MCF 10A (cell line): ENCODE measurements around the gene GNAO1. TPM values are rescaled to one million over a fixed set of nuclear protein-coding genes. Genes with fewer than 3 reads are reported as not detected.
A peak's percentile ranks its signal among the peaks of the same experiment; 100 is the strongest.

Source experiments
- BruUV-seq: library from RNA; stranded (reverse); fragments of 400-500 nt; replicated peaks from 2 replicates; lab custom pipeline; 2021; lab: Mats Ljungman, UMichigan
- CTCF ChIA-PET: fragments of 300-600 bp; sonication (Branson Sonifier 250); formaldehyde crosslinking; extraction: SDS; loops from one replicate; lab custom pipeline; 2021; ENCODE audit warnings: antibody characterized with exemption, inconsistent platforms; lab: Yijun Ruan, JAX
- POLR2A ChIA-PET: fragments of 300-600, 350-650 bp; sonication (Branson Sonifier 250); formaldehyde crosslinking; extraction: SDS; loops from one replicate; lab custom pipeline; 2020; ENCODE audit warnings: antibody characterized with exemption, inconsistent platforms; lab: Yijun Ruan, JAX
- DNase-seq: peaks from one replicate; pipeline ENCODE4 v3.0.0-alpha.2; 2018; ENCODE audit not compliant: unreplicated experiment
- H3K27ac Mint-ChIP-seq: one replicate; pipeline ENCODE4 v1.8.0; 2022; ENCODE audit warnings: mild to moderate bottlenecking, low read depth, mixed read lengths; ENCODE audit not compliant: unreplicated experiment
- H3K27me3 Mint-ChIP-seq: one replicate; pipeline ENCODE4 v1.8.0; 2022; ENCODE audit warnings: mixed read lengths; ENCODE audit not compliant: insufficient read depth, unreplicated experiment
- H3K36me3 Mint-ChIP-seq: one replicate; pipeline ENCODE4 v1.8.0; 2022; ENCODE audit warnings: mild to moderate bottlenecking, moderate library complexity, mixed read lengths; ENCODE audit not compliant: insufficient read depth, unreplicated experiment
- H3K4me1 Mint-ChIP-seq: one replicate; pipeline ENCODE4 v1.8.0; 2022; ENCODE audit warnings: mixed read lengths; ENCODE audit not compliant: insufficient read depth, unreplicated experiment
- H3K4me3 Mint-ChIP-seq: one replicate; pipeline ENCODE4 v1.8.0; 2022; ENCODE audit warnings: mild to moderate bottlenecking, moderate library complexity, mixed read lengths; ENCODE audit not compliant: unreplicated experiment
- H3K9me3 Mint-ChIP-seq: one replicate; pipeline ENCODE4 v1.8.0; 2022; ENCODE audit warnings: mixed read lengths; ENCODE audit not compliant: unreplicated experiment
- intact Hi-C: fragments of 100-400 bp; cut with micrococcal nuclease; formaldehyde crosslinking; loops from 2 replicates; pipeline ENCODE4 v1.14.1; 2022
- total RNA-seq: library from RNA; stranded (reverse); gene quantifications from 2 replicates; pipeline ENCODE4 v1.2.3, GENCODE V29; 2022
- TF ChIP-seq, protein P1 (sequence below): fragments of 200-600 bp; IDR thresholded peaks from one replicate; pipeline ENCODE4 v1.8.0; 2022; ENCODE audit warnings: antibody characterized with exemption, mild to moderate bottlenecking; ENCODE audit not compliant: unreplicated experiment

Gene GNAO1
- total RNA-seq, 1 experiment from 2014 or later = 0.44 TPM

DNA sequence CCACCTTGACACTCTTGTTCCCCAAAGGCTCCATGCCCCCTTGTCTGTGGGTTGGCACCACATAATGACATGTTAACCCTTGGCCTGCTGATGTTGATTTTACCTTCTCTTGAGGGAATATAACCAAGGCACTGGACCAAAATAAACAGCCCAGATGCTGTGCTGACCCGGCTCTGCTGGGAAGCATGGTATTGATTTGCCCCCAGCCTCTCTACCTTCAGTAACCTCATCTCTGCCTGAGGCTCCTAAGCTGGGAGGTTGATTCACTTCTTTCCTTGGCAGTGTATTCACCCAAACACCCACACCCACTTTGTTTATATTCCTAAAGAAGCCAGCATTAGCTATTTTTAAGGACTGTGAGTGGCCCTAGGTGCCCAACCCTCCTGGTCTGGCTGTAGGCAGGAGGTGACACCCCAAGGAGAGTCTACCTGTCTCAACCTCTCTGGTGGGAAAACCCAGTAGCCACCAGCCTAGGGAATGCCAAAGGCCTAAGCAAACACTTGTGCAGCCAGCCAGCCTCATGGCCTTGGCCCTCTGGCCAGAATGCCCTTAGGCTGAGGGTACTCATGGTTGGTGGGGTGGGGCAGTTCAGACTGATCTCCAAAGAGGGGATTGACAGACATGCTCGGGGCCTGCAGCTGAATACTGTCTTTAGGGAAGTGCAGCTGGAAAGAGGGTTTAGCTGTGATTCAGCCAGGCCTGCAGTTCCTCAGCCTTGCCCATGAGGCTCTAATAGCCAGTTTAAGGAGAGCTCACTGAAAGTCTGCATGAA lies 42.7 kb downstream of the GNAO1 start:
- no peaks in the 10 kb centered on the region for H3K36me3 Mint-ChIP-seq
- no peaks in the 10 kb centered on the region for H3K4me1 Mint-ChIP-seq
- no TSS peak for BruUV-seq
- intact Hi-C loops = no loop called here
- ChIA-PET POLR2A (interaction anchor here (0.9 to 1.3 kb wide), 3 partner anchors 11 to 125 kb away, joined by 3 to 5 read pairs (median 3); no protein-coding TSS in a partner anchor), CTCF (interaction anchor here (1.1 to 1.5 kb wide), 3 partner anchors 9 to 193 kb away, joined by 3 to 5 read pairs (median 4); no protein-coding TSS in a partner anchor)
- DNase-seq = peak; percentile 3
- TF ChIP-seq, protein P1, sequence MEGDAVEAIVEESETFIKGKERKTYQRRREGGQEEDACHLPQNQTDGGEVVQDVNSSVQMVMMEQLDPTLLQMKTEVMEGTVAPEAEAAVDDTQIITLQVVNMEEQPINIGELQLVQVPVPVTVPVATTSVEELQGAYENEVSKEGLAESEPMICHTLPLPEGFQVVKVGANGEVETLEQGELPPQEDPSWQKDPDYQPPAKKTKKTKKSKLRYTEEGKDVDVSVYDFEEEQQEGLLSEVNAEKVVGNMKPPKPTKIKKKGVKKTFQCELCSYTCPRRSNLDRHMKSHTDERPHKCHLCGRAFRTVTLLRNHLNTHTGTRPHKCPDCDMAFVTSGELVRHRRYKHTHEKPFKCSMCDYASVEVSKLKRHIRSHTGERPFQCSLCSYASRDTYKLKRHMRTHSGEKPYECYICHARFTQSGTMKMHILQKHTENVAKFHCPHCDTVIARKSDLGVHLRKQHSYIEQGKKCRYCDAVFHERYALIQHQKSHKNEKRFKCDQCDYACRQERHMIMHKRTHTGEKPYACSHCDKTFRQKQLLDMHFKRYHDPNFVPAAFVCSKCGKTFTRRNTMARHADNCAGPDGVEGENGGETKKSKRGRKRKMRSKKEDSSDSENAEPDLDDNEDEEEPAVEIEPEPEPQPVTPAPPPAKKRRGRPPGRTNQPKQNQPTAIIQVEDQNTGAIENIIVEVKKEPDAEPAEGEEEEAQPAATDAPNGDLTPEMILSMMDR = no peak
- no peaks in the 10 kb centered on the region for H3K9me3 Mint-ChIP-seq
- H3K4me3 Mint-ChIP-seq = no peak overlapping the region
- no peaks in the 10 kb centered on the region for H3K27me3 Mint-ChIP-seq
- no peak overlapping the region for H3K27ac Mint-ChIP-seq

DNA sequence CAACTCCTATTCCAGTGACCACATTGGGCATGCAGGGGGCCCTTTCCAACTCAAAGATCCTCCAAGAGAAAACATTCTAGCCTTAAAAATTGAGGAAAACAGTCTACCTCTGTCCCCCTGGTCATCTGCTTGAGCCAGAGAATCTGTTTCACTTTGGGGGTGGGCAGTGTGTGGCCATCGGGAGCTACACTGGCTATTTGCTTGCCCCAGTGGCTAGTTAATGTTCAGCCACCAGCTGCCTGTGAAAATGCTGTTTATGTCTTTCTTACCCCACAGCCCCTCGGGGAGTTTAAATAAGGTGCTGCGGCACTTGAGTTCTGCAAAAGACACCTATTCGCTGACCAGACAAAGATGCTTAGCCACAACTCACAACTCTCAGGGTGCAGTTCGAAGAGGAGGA lies 43.4 kb downstream of the GNAO1 start:
- H3K36me3 Mint-ChIP-seq = no peaks in the 10 kb centered on the region
- no TSS peak for BruUV-seq
- no peaks in the 10 kb centered on the region for H3K27me3 Mint-ChIP-seq
- POLR2A ChIA-PET = no interaction called here
- DNase-seq = no peak
- no peak overlapping the region for H3K4me3 Mint-ChIP-seq
- CTCF ChIA-PET = interaction anchor here (0.6 to 1.5 kb wide), 4 partner anchors 9 to 194 kb away, joined by 3 to 5 read pairs (median 4); no protein-coding TSS in a partner anchor
- intact Hi-C loops = no loop called here
- no peak overlapping the region for H3K27ac Mint-ChIP-seq
- no peaks in the 10 kb centered on the region for H3K9me3 Mint-ChIP-seq
- TF ChIP-seq, protein P1 = no peak
- no peaks in the 10 kb centered on the region for H3K4me1 Mint-ChIP-seq

DNA sequence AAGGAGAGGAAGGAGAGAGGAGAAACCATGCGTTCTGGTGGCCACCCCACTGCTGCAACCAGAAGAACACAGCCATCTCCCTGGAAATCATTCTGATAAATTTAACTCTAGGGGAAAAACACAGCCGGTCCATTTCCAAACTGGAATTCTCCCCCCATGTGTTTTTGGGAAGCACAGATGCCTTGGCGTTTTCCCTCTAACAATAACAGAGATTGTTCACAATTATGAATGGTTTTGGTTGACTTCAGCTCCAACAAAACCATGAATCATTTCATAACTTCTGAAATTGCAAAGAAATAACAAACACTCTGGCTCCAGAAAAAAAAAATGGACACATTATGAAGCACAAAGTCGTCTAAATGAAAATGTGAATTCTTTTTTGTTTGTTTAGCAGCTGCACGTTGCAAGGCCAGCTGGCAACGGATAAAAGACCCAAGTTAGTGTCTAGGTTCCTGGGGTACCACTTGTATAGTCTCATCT lies 46.2 kb downstream of the GNAO1 start:
- no peak for DNase-seq
- Mint-ChIP-seq H3K4me3 (no peak overlapping the region), H3K27me3 (no peaks in the 10 kb centered on the region)

DNA sequence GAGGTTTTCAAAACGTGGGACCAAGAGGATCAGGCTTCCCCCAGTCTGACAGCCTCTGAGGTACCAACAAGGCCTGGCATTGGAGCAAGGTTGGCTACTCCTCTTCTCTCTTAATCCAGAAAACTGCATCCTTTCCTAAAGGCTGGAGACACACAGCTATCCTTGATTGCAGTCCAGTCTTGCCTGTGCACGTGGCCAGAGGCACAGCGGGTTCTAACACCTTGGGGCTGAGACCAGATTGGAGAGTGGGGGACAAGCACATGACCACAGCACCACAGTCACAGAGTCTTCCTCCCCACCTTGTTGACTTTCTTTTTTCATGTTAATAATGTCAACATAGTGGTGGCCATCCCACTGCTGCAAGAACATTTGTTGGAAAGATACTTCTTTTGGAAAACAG lies 46.9 kb downstream of the GNAO1 start:
- DNase-seq = no peak
- no peaks in the 10 kb centered on the region for H3K9me3 Mint-ChIP-seq
- POLR2A ChIA-PET = no interaction called here
- no peak overlapping the region for H3K4me3 Mint-ChIP-seq
- TF ChIP-seq, protein P1 = no peak
- BruUV-seq = no TSS peak
- no peaks in the 10 kb centered on the region for H3K36me3 Mint-ChIP-seq
- intact Hi-C loops = no loop called here
- H3K27me3 Mint-ChIP-seq = no peaks in the 10 kb centered on the region
- H3K4me1 Mint-ChIP-seq = no peaks in the 10 kb centered on the region
- H3K27ac Mint-ChIP-seq = no peak overlapping the region
- CTCF ChIA-PET = no interaction called here

More for the DNA sequence above, 46.2 kb downstream of the GNAO1 start:
- intact Hi-C loops = no loop called here
- H3K9me3 Mint-ChIP-seq = no peaks in the 10 kb centered on the region
- CTCF ChIA-PET = no interaction called here
- POLR2A ChIA-PET = no interaction called here
- no peaks in the 10 kb centered on the region for H3K4me1 Mint-ChIP-seq
- no peaks in the 10 kb centered on the region for H3K36me3 Mint-ChIP-seq
- no TSS peak for BruUV-seq
- TF ChIP-seq, protein P1 = no peak
- no peak overlapping the region for H3K27ac Mint-ChIP-seq
